Progenitor cell of endocrine pancreas (in vitro differentiated cells): ENCODE results near the gene AGPAT1. TPM values are rescaled to one million over a fixed set of nuclear protein-coding genes. Genes with fewer than 3 reads are reported as not detected.

Source experiments
- DNase-seq: peaks from one replicate; pipeline ENCODE4 v3.0.0; 2021; ENCODE audit warnings: low spot score; ENCODE audit not compliant: unreplicated experiment
- H3K27ac Mint-ChIP-seq: 2 replicates; pipeline ENCODE4 v1.8.0; 2021; ENCODE audit warnings: mild to moderate bottlenecking, moderate library complexity, mixed read lengths
- H3K27me3 Mint-ChIP-seq: 2 replicates; pipeline ENCODE4 v1.8.0; 2021; ENCODE audit warnings: mixed read lengths
- H3K36me3 Mint-ChIP-seq: 2 replicates; pipeline ENCODE4 v1.8.0; 2022; ENCODE audit warnings: mixed read lengths; ENCODE audit not compliant: insufficient read depth
- H3K4me1 Mint-ChIP-seq: 2 replicates; pipeline ENCODE4 v1.8.0; 2021; ENCODE audit warnings: low read depth, mixed read lengths
- H3K4me3 Mint-ChIP-seq: 2 replicates; pipeline ENCODE4 v1.8.0; 2021; ENCODE audit warnings: low read depth, mild to moderate bottlenecking, moderate library complexity, mixed read lengths
- H3K9me3 Mint-ChIP-seq: 2 replicates; pipeline ENCODE4 v1.8.0; 2021; ENCODE audit warnings: low read depth, mixed read lengths
- total RNA-seq: library from RNA; stranded (reverse); gene quantifications from 2 replicates; pipeline ENCODE4 v1.2.1, GENCODE V29; 2021
- TF ChIP-seq, protein P1 (sequence below): fragments of 200-600 bp; sonication (generic); IDR thresholded peaks from one replicate; pipeline ENCODE4 v1.5.0; 2021; ENCODE audit warnings: antibody characterized with exemption, mild to moderate bottlenecking; ENCODE audit not compliant: unreplicated experiment

AGPAT1 gene
- total RNA-seq, 1 donor from 2014 or later, result 102 TPM

DNA sequence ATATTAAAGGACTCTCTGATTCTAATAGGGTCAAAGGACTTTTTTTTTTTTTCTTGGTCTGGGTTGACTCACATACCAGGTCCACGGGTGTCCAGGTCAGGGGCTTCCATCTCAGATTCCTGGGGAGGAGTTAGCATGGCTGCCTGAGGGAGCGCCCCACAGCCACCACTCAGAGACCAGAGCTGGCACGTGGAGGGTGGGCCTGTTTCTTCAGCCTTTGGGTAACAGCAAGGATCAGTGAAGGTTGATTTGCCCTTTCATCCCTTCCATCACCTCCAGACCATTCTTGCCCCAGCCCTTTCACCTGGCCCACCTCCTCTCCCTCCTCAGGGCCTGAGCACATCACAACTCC, 22.4 kb upstream of the AGPAT1 start:
- no peak overlapping the region for H3K4me3 Mint-ChIP-seq
- peaks cover under 1% of the 10 kb centered on the region for H3K27me3 Mint-ChIP-seq
- peaks cover 13% of the 10 kb centered on the region for H3K4me1 Mint-ChIP-seq
- DNase-seq, result no peak
- H3K27ac Mint-ChIP-seq, result no peak overlapping the region
- TF ChIP-seq, protein P1, sequence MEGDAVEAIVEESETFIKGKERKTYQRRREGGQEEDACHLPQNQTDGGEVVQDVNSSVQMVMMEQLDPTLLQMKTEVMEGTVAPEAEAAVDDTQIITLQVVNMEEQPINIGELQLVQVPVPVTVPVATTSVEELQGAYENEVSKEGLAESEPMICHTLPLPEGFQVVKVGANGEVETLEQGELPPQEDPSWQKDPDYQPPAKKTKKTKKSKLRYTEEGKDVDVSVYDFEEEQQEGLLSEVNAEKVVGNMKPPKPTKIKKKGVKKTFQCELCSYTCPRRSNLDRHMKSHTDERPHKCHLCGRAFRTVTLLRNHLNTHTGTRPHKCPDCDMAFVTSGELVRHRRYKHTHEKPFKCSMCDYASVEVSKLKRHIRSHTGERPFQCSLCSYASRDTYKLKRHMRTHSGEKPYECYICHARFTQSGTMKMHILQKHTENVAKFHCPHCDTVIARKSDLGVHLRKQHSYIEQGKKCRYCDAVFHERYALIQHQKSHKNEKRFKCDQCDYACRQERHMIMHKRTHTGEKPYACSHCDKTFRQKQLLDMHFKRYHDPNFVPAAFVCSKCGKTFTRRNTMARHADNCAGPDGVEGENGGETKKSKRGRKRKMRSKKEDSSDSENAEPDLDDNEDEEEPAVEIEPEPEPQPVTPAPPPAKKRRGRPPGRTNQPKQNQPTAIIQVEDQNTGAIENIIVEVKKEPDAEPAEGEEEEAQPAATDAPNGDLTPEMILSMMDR, result no peak
- H3K9me3 Mint-ChIP-seq, result no peaks in the 10 kb centered on the region
- H3K36me3 Mint-ChIP-seq, result no peaks in the 10 kb centered on the region

- H3K27me3 Mint-ChIP-seq, result no peaks in the 10 kb centered on the region
- DNase-seq, result no peak
- no peaks in the 10 kb centered on the region for H3K9me3 Mint-ChIP-seq
- peak overlapping the region; percentile 93 for H3K4me3 Mint-ChIP-seq
- H3K4me1 Mint-ChIP-seq, result peaks cover 18% of the 10 kb centered on the region
- H3K36me3 Mint-ChIP-seq, result no peaks in the 10 kb centered on the region
- H3K27ac Mint-ChIP-seq, result peak overlapping the region; percentile 100
- TF ChIP-seq, protein P1, result no peak
Observed at GRCh38 chr6:32196682-32197616, 21.1 kb upstream of the AGPAT1 start.

GRCh38 chr6:32195902-32196681, 20.2 kb upstream of the AGPAT1 start:
- H3K4me3 Mint-ChIP-seq, result peak overlapping the region; percentile 93
- H3K36me3 Mint-ChIP-seq, result no peaks in the 10 kb centered on the region
- H3K27ac Mint-ChIP-seq, result peak overlapping the region; percentile 100
- no peaks in the 10 kb centered on the region for H3K9me3 Mint-ChIP-seq
- H3K4me1 Mint-ChIP-seq, result peaks cover 23% of the 10 kb centered on the region
- DNase-seq, result peak; percentile 75
- TF ChIP-seq, protein P1, result no peak
- no peaks in the 10 kb centered on the region for H3K27me3 Mint-ChIP-seq

GRCh38 chr6:32195652-32195901, 19.7 kb upstream of the AGPAT1 start:
- H3K4me1 Mint-ChIP-seq, result peaks cover 26% of the 10 kb centered on the region
- peak overlapping the region; percentile 100 for H3K27ac Mint-ChIP-seq
- no peaks in the 10 kb centered on the region for H3K9me3 Mint-ChIP-seq
- no peaks in the 10 kb centered on the region for H3K27me3 Mint-ChIP-seq
- no peaks in the 10 kb centered on the region for H3K36me3 Mint-ChIP-seq
- DNase-seq, result peak; percentile 100
- TF ChIP-seq, protein P1, result peak; percentile 45
- peak overlapping the region; percentile 93 for H3K4me3 Mint-ChIP-seq

- Mint-ChIP-seq H3K9me3 (no peaks in the 10 kb centered on the region), H3K27ac (peak overlapping the region; percentile 99), H3K27me3 (no peaks in the 10 kb centered on the region), H3K36me3 (no peaks in the 10 kb centered on the region), H3K4me3 (peak overlapping the region; percentile 93), H3K4me1 (peaks cover 31% of the 10 kb centered on the region)
- DNase-seq, result no peak
- TF ChIP-seq, protein P1, result peak; percentile 46
Observed at GRCh38 chr6:32194825-32195651, 19.2 kb upstream of the AGPAT1 start.
